NCI-H526 treated with DMSO at 0.1 percent for 48 hours (cell line): ENCODE results near the gene ANK3.

ENCODE experiments used
- DNase-seq: peaks from one replicate; lab custom pipeline; 2025; lab: John Stamatoyannopoulos, UW

Gene ANK3

DNA sequence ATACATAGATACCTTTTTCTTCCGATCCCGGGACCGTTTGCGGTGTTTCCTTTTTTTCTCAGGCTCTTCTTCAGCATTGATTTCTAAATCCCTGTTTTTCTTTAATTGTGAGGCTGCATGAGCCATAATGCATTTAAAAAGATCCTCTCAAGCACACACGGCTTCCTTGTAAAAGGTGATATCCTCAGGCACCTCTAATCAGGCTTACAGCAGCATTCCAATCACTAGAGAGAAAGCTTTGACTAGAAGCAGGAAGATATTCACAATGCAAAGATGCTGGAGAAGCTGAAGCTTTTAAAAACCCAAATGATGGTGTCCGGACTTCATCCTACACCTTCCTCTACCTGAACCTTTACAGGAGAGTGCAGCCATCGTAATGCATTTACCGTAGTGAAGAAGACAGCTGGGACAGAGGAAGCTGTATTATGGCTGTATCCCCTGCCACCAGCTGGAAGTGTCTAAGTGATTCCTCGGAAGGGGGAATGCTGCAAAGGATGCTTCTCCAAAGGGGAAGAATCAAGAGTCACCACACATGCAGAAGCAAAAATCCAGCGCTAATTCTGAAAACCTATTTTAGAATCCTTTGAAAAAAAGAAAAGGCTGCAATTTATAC, at the start of gene ANK3:
ANK3 (minus strand) TSS at position 463 of the 613 bp plus-strand sequence; CDS start at position 126, 337 bp downstream.
- DNase-seq, result no peak

DNA sequence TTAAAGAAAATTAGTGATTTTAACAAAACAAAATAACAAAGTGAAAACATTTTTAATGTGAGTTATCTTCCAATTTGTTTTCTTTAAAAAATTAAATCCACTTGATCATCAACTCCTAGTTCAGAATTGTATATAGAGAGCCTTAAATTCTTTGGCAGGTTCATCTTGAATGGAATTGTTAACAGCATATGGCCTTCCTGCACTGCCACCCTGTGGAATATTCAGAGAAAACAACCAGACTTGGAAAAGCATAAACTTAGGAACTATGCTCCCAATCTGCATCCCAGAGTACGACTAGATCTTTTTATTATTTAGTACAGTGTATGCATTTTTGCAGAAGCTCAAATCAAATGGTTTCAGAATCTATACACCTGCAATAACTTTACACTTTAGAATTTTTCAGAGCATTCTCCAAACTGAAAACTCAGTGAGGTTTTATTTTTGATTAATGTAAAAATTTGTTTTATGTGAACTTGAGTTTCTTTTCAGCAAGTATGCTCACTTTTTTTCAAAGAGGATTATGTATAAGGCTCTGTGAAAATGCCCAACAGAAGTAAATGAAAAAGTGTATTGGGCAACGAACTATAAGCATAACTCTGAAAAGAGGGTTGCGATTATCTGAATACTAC, 44.9 kb upstream of the ANK3 start:
- peak; percentile 50 for DNase-seq

- DNase-seq, result no peak
Observed at GRCh38 chr10:60433684-60434083, 44.0 kb upstream of the ANK3 start.

- no peak for DNase-seq
Observed at GRCh38 chr10:60430836-60431597, 41.3 kb upstream of the ANK3 start.

GRCh38 chr10:60430017-60430416, 40.3 kb upstream of the ANK3 start:
- no peak for DNase-seq

DNA sequence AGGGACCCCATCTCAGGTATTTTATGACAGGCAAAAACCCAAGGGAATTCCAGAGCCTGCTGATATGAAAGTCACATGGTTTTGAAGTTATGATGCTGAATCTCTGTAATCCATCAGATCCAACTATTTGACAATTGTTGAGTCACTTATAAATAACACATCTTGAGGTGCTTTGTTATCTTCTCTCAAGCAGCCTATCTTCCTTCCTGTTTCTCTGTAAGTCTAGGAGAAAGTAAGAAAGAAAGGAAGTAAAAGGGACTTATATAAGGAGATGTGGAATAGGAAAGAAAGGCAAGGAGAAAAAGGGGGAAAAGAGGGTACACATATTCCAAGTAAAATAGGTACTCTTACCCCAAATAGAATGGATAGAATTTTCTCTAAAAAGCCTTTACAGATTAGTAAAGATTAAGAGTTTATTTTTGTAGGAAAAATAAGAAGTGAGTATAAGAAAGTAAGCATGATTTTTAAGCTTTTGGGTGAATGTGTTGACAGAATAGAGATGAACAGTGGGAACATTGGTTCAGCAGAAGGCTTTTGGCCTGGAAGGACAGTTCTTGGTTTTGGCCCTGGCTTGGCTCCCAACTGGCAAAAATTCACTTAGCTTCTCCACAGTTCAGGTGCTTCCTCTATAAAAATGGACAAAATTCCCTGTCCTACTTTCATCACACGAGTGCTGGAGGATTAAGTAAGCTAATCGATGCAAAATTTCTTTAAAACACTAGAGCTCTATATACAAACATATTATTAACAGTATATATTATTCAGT, 39.6 kb upstream of the ANK3 start:
- no peak for DNase-seq

GRCh38 chr10:60428387-60428737, 38.7 kb upstream of the ANK3 start:
- DNase-seq, result no peak

GRCh38 chr10:60427709-60428386, 38.2 kb upstream of the ANK3 start:
- DNase-seq, result no peak

DNA sequence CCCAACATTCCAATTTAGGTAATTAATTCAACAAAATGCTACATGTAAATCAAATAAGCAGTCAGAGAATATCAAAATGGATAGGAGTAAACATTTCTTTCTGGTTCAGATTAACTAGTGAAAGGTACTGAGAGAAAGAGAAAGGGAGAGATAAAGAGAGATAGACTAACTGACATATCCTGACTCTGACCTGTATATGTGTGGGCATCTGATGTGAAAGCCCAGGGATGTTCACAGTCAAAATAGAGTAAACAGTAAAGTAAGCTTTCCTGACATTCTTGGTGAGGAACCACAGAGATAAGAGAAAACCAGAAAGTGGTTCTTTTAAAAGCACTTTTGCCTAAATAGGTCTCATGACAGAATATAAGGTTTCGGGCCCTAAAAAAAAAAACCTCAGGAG, 37.5 kb upstream of the ANK3 start:
- DNase-seq, result no peak

DNA sequence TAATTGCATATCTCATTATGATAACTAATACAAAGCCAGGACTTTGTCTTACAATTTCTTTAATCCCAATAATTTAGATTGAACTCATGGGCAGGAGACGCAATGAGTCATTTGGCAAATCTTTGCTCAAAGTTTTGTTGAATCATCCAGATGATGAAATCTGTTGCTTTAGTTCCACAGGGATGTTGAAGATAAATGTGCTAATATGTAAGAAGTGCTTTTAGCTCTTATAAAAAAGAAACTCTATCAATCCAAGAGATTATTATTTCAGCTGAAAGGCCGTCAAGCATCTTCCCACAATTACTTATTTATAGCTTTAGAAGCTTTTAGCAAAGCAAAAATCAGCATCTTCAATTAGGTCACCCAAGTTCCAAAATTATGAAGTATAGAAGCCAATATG, 36.8 kb upstream of the ANK3 start:
- DNase-seq, result no peak

DNA sequence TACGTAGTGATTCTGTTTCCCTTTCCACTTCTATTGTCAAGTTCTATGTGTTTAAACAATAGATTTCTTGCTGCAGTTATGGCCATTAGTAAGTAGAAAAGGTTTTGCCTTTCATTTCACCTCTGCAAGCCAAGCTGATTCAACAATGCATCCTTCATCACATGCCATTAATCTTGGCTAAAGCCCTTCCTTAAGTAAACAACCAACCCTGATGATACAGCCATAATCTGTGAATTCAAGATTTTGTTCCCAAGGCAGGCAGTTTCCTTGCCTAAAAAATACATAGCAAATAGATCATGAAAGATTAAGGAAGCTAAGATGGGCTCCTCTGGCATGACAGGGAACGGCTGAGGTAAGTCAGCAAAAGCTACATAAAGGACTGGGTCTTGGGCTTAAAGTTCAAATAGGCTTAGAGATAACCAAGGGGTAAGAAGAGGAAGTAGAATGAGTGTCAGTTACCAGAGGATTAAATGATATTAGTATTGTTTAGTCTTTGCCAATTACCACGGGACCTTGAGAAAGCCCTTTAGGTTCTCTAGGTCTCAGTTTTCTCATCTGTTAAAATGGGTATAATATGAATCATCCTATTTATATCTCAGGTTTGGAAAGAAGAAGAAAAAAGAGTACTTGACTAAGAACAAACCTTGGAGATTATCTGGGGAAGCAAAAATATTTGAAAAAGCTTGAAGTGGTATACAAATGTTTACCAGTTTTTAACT, 35.9 kb upstream of the ANK3 start:
- DNase-seq, result no peak

GRCh38 chr10:60424971-60425370, 35.3 kb upstream of the ANK3 start:
- no peak for DNase-seq

GRCh38 chr10:60423920-60424319, 34.2 kb upstream of the ANK3 start:
- DNase-seq, result no peak

DNA sequence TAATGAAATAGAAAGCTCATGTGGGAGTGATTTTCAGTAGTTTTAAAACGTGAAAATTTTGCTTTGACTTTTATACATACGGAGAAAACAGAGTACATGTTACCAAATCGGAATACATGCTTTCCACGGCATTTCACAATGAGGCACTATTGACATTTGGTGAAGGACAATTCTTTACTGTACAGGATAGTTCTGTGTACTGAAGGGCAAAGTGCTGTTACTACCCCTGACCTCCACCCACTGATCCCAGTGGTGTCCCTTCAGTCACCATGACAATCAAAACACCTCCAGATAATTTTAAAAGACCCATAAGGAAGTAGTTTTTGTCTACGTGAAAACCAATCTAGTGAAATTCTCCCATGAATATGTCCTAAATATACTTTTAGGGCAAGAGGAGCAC, 33.1 kb upstream of the ANK3 start:
- no peak for DNase-seq

DNA sequence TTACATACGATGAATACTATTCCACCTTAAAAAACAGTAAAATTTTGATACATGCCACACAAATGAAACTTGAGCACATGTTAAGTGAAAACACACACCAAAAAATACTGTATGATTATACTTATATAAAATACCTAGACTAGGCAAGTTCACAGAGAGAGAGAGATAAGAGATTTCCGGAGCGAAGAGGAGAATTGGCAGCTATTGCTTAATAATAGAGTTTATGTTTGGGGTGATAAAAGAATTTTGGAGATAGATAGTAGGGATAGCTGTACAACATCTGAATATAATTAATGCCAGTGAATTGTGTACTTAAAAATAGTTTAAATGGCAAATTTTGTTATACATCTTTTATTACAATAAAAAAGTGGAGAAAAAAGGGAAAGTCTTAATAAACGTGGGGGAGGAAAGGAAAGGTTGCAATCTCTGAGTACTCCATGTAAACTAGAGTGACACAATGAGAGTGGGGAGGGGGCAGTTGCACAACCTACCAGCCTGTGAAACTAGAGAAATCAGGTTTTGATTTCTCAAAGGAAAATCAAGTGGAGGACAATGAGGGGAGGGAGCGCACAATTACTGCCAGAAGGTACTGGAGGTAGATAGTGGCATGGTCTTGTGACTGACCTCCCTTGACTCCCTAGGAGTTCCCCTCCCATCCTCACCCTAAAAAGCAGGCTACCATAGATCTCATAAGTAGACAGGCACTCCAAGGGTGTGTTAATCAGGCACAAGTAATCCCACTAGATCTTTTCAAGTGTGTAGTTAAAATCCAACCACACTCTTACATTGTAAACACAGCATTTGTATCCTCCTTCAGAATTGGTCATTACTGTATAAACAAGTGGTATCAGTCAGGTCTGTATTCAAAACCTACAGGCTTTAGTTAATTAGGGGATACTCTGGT, 31.6 kb upstream of the ANK3 start:
- no peak for DNase-seq

DNA sequence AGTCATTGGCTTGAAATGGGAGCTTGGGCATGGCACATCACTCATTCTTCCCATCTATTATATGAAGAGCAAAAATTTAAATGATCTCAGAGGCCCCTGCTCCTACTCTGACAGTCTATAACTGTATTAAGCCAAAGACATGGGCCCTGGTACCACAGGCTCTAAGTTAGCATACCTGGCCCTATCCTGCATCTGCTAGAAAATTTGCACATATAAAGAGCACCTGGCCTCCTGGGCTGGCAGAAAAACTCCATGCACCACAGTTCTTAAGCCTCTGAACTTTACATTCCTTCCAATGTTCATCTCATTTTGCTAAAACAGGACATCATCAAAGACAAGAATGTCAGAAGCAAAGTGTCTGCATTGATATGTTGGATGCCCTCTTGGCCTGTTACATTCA, 29.6 kb upstream of the ANK3 start:
- DNase-seq, result no peak

DNA sequence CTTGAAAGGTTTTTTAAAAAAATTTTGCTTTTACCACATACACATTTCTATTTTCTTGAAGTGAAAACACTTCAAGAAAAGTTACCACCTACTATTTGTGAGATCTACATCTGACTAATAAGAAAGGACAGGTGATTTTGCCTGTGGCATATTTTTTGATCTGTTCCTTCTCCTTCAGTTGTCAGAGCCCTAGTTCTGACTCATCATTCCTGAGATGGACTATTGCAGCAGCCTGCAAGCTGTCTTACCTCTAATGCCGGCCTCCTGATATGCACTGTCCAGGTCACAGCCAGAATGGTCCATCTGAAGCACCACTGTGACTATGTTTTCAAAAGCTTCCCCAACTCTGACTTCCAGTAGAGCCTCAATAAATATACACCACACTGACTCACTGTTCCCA, 28.2 kb upstream of the ANK3 start:
- DNase-seq, result no peak

GRCh38 chr10:60417024-60417423, 27.3 kb upstream of the ANK3 start:
- DNase-seq, result no peak

GRCh38 chr10:60414877-60415585, 25.4 kb upstream of the ANK3 start:
- DNase-seq, result no peak

- no peak for DNase-seq
Observed at GRCh38 chr10:60414111-60414510, 24.4 kb upstream of the ANK3 start.
